Measurements from ENCODE around the gene VPS16.

The VPS16 gene

GRCh38 chr20:2840967-2841531 lies 504 bp downstream of the VPS16 start:
- TF ChIP-seq CTCF (IDR thresholded peaks at IDR 0.05; ENCODE audit: control insufficient read depth, insufficient read depth, low read depth, low read length, missing control alignments): no peak
- no peak for DNase-seq (ENCODE audit: low read depth)

GRCh38 chr20:2845607-2846006 lies 5.1 kb downstream of the VPS16 start:
- H3K4me3 ChIP-seq (ENCODE audit: control insufficient read depth, low read depth, low read length): no peak overlapping the region
- DNase-seq (ENCODE audit: low read depth): no peak
- no peak for TF ChIP-seq CTCF (IDR thresholded peaks at IDR 0.05; ENCODE audit: control insufficient read depth, insufficient read depth, low read depth, low read length, missing control alignments)

More at GRCh38 chr20:2840967-2841531, 504 bp downstream of the VPS16 start:
- peak overlapping the region; percentile 92 for H3K4me3 ChIP-seq (ENCODE audit: control insufficient read depth, low read depth, low read length)

- no peak overlapping the region for H3K4me3 ChIP-seq (ENCODE audit: control insufficient read depth, low read depth, low read length)
- no peak for DNase-seq (ENCODE audit: low read depth)
- no peak for TF ChIP-seq CTCF (IDR thresholded peaks at IDR 0.05; ENCODE audit: control insufficient read depth, insufficient read depth, low read depth, low read length, missing control alignments)
Measured at GRCh38 chr20:2846698-2847097, 6.2 kb downstream of the VPS16 start.

- DNase-seq (ENCODE audit: low read depth): no peak
- no peak for TF ChIP-seq CTCF (IDR thresholded peaks at IDR 0.05; ENCODE audit: control insufficient read depth, insufficient read depth, low read depth, low read length, missing control alignments)
- H3K4me3 ChIP-seq (ENCODE audit: control insufficient read depth, low read depth, low read length): no peak overlapping the region
Measured at GRCh38 chr20:2847802-2848201, 7.3 kb downstream of the VPS16 start.

GRCh38 chr20:2849529-2849928 lies 9.0 kb downstream of the VPS16 start:
- TF ChIP-seq CTCF (IDR thresholded peaks at IDR 0.05; ENCODE audit: control insufficient read depth, insufficient read depth, low read depth, low read length, missing control alignments): no peak
- no peak for DNase-seq (ENCODE audit: low read depth)
- no peak overlapping the region for H3K4me3 ChIP-seq (ENCODE audit: control insufficient read depth, low read depth, low read length)

- no peak for TF ChIP-seq CTCF (IDR thresholded peaks at IDR 0.05; ENCODE audit: control insufficient read depth, insufficient read depth, low read depth, low read length, missing control alignments)
- H3K4me3 ChIP-seq (ENCODE audit: control insufficient read depth, low read depth, low read length): no peak overlapping the region
Measured at GRCh38 chr20:2851086-2851485, 10.5 kb downstream of the VPS16 start.

GRCh38 chr20:2858591-2858990 lies 18.0 kb downstream of the VPS16 start:
- no peak overlapping the region for H3K4me3 ChIP-seq (ENCODE audit: control insufficient read depth, low read depth, low read length)
- no peak for TF ChIP-seq CTCF (IDR thresholded peaks at IDR 0.05; ENCODE audit: control insufficient read depth, insufficient read depth, low read depth, low read length, missing control alignments)
- no peak for DNase-seq (ENCODE audit: low read depth)

More at GRCh38 chr20:2851086-2851485, 10.5 kb downstream of the VPS16 start:
- no peak for DNase-seq (ENCODE audit: low read depth)

Measured in AG09309 (cell line).